ENCODE data around the gene CYP26A1.

CYP26A1 gene

GRCh38 chr10:93125966-93126365, 52.3 kb downstream of the CYP26A1 start:
- DNase-seq = no peak

GRCh38 chr10:93126483-93127052, 52.9 kb downstream of the CYP26A1 start:
- DNase-seq = no peak

All from activated CD8-positive, alpha-beta memory T cell treated with anti-CD3 and anti-CD28 coated beads for 24 hours (primary cell).